Mucosa of rectum (tissue), 2 donors: ENCODE measurements around the gene CT83.

Source experiments
- H3K27ac ChIP-seq, 2 donors: one replicate each; pipeline ENCODE4 v1.7.0; 2013; ENCODE audit warnings: inconsistent platforms in 2 of 2, low read depth in 2 of 2, low read length in 2 of 2
- H3K27me3 ChIP-seq, 2 donors: one replicate each; pipeline ENCODE4 v1.7.0; 2013; ENCODE audit warnings: low read length in 2 of 2; ENCODE audit not compliant: control insufficient read depth in 2 of 2, insufficient read depth in 2 of 2
- H3K36me3 ChIP-seq, 2 donors: one replicate each; pipeline ENCODE4 v1.7.0; 2013; ENCODE audit warnings: low read length in 2 of 2; ENCODE audit not compliant: control insufficient read depth in 2 of 2, insufficient read depth in 2 of 2
- H3K4me1 ChIP-seq, 2 donors: one replicate each; pipeline ENCODE4 v1.7.0; 2013; ENCODE audit warnings: low read length in 2 of 2, mild to moderate bottlenecking in 1 of 2; ENCODE audit not compliant: control insufficient read depth in 2 of 2, insufficient read depth in 2 of 2
- H3K4me3 ChIP-seq, 2 donors: one replicate each; pipeline ENCODE4 v1.7.0; 2013; ENCODE audit warnings: low read length in 2 of 2
- H3K9ac ChIP-seq, 2 donors: one replicate each; pipeline ENCODE4 v1.7.0; 2013; ENCODE audit warnings: low read length in 2 of 2, low read depth in 1 of 2, mild to moderate bottlenecking in 1 of 2
- H3K9me3 ChIP-seq, 2 donors: one replicate each; pipeline ENCODE4 v1.7.0; 2013; ENCODE audit warnings: low read length in 2 of 2; ENCODE audit not compliant: control insufficient read depth in 2 of 2
- donor health status: healthy.
- donor health status: Normal muscosa, but diverticular disease.

CT83 gene

GRCh38 chrX:116462822-116463221, at the start of gene CT83:
TSS of gene CT83 (minus strand) at chrX:116462976. CDS start at chrX:116462856, 120 bp downstream.
- Histone ChIP-seq H3K9ac (no peak within 1 kb of the TSS), H3K27me3 (no peaks in the 10 kb centered on the region), H3K36me3 (no peaks in the 10 kb centered on the region), H3K4me1 (no peaks in the 10 kb centered on the region), H3K27ac (no peak within 1 kb of the TSS), H3K9me3 (no peaks in the 10 kb centered on the region), H3K4me3 (no peak within 1 kb of the TSS)

GRCh38 chrX:116499780-116500179, 37.0 kb upstream of the CT83 start:
- H3K4me1 ChIP-seq = no peaks in the 10 kb centered on the region
- no peak overlapping the region for H3K4me3 ChIP-seq
- no peaks in the 10 kb centered on the region for H3K9me3 ChIP-seq
- no peak overlapping the region for H3K9ac ChIP-seq
- H3K27me3 ChIP-seq = no peaks in the 10 kb centered on the region
- H3K27ac ChIP-seq = no peak overlapping the region
- no peaks in the 10 kb centered on the region for H3K36me3 ChIP-seq

- no peak overlapping the region for H3K4me3 ChIP-seq
- H3K27ac ChIP-seq = no peak overlapping the region
- H3K27me3 ChIP-seq = no peaks in the 10 kb centered on the region
- H3K9me3 ChIP-seq = no peaks in the 10 kb centered on the region
- H3K36me3 ChIP-seq = no peaks in the 10 kb centered on the region
- H3K4me1 ChIP-seq = no peaks in the 10 kb centered on the region
- H3K9ac ChIP-seq = no peak overlapping the region
These were observed 30.5 kb upstream of the CT83 start for GRCh38 chrX:116493271-116493670.

GRCh38 chrX:116490104-116490503, 27.3 kb upstream of the CT83 start:
- Histone ChIP-seq H3K4me1 (no peaks in the 10 kb centered on the region), H3K27me3 (no peaks in the 10 kb centered on the region), H3K27ac (no peak overlapping the region), H3K9ac (no peak overlapping the region), H3K36me3 (no peaks in the 10 kb centered on the region), H3K4me3 (no peak overlapping the region), H3K9me3 (no peaks in the 10 kb centered on the region)

GRCh38 chrX:116480059-116480458, 17.3 kb upstream of the CT83 start:
- H3K9ac ChIP-seq = no peak overlapping the region

GRCh38 chrX:116449156-116449555, 13.6 kb downstream of the CT83 start:
- Histone ChIP-seq H3K27me3 (no peaks in the 10 kb centered on the region), H3K9me3 (no peaks in the 10 kb centered on the region), H3K36me3 (no peaks in the 10 kb centered on the region), H3K4me3 (no peak overlapping the region), H3K4me1 (no peaks in the 10 kb centered on the region), H3K27ac (no peak overlapping the region), H3K9ac (no peak overlapping the region)

More at GRCh38 chrX:116480059-116480458, 17.3 kb upstream of the CT83 start:
- H3K4me3 ChIP-seq = no peak overlapping the region
- H3K36me3 ChIP-seq = no peaks in the 10 kb centered on the region
- H3K9me3 ChIP-seq = no peaks in the 10 kb centered on the region
- H3K4me1 ChIP-seq = no peaks in the 10 kb centered on the region
- no peaks in the 10 kb centered on the region for H3K27me3 ChIP-seq
- no peak overlapping the region for H3K27ac ChIP-seq

DNA sequence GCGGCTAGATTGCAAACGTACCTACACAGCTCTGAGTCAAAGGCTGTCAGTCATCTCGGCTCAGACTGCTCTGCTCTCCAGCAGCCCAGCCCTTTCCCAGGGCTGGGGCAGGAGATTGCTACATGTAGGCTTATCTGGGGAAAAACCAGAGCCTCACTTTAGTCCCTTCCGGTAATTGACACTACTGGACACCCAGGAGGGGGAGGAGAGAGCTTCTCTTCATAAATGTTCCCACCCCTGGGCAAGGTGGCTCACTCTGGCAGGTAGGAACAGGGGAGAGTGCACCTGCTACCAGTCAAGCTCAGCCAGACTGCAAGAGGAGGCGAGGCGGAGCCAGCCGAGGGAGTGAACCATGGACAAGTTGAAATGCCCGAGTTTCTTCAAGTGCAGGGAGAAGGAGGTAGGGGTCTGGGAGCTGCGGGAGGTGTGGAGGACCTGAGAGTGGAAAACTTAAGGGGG, 26.4 kb downstream of the CT83 start, which contains the start of gene SLC6A14:
Gene SLC6A14, plus strand, starts transcription at position 249 of the 459 bp plus-strand sequence. Its CDS starts 104 bp downstream, at position 353.
- Histone ChIP-seq H3K27ac (no peak within 1 kb of the TSS), H3K9me3 (no peaks in the 10 kb centered on the region), H3K4me3 (no peak within 1 kb of the TSS), H3K36me3 (no peaks in the 10 kb centered on the region), H3K4me1 (no peaks in the 10 kb centered on the region), H3K27me3 (no peaks in the 10 kb centered on the region), H3K9ac (no peak within 1 kb of the TSS)

DNA sequence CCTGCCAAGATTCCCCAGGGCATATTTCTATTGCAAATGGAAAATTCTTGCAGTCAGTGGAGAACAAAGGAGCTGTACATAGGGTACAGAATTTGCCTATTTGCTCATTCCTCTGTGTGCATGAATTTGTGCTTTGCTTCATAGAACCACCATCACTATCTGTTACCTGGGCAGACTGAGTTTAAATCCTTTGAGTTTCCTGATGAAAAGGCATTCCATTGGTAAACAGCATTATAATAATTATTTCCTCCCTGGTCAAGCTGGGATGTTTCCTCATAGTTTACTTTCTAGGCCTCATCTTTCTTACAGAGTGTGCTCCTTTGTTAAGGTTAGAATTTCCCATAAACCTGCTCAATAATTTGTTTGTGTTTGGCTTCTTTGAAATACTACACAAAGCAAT, 27.2 kb downstream of the CT83 start:
- Histone ChIP-seq H3K4me3 (no peak overlapping the region), H3K9me3 (no peaks in the 10 kb centered on the region), H3K9ac (no peak overlapping the region)

GRCh38 chrX:116427978-116428377, 34.8 kb downstream of the CT83 start:
- no peaks in the 10 kb centered on the region for H3K36me3 ChIP-seq
- no peak overlapping the region for H3K9ac ChIP-seq
- H3K27ac ChIP-seq = no peak overlapping the region
- no peaks in the 10 kb centered on the region for H3K27me3 ChIP-seq
- H3K4me1 ChIP-seq = no peaks in the 10 kb centered on the region
- no peak overlapping the region for H3K4me3 ChIP-seq
- H3K9me3 ChIP-seq = no peaks in the 10 kb centered on the region

More for the DNA sequence above, 27.2 kb downstream of the CT83 start:
- no peaks in the 10 kb centered on the region for H3K27me3 ChIP-seq
- no peak overlapping the region for H3K27ac ChIP-seq
- no peaks in the 10 kb centered on the region for H3K36me3 ChIP-seq
- H3K4me1 ChIP-seq = no peaks in the 10 kb centered on the region

GRCh38 chrX:116417968-116418367, 44.8 kb downstream of the CT83 start:
- Histone ChIP-seq H3K9ac (no peak overlapping the region), H3K9me3 (no peaks in the 10 kb centered on the region), H3K27me3 (no peaks in the 10 kb centered on the region), H3K4me1 (no peaks in the 10 kb centered on the region), H3K27ac (no peak overlapping the region), H3K4me3 (no peak overlapping the region), H3K36me3 (no peaks in the 10 kb centered on the region)

DNA sequence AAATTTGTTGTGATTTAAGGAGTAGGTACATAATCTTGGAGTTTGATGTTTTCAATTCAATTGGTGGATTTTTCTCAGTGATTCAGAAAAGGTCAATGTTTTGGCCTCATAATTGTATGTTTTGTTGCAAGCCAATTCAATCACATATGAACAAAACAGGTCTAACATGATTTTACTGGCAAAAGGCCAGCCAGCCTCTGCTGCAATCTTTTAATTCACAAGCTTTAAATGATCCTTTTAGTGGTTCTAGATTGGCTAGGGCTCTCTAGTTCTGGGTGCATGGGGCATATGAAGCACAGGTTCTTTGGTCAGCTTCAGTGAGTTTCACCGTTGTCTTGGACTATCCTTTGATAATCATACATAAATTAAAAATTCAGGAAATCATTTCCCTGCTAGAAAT, 45.6 kb downstream of the CT83 start:
- no peaks in the 10 kb centered on the region for H3K4me1 ChIP-seq
- no peak overlapping the region for H3K27ac ChIP-seq
- no peaks in the 10 kb centered on the region for H3K27me3 ChIP-seq
- no peaks in the 10 kb centered on the region for H3K36me3 ChIP-seq
- no peak overlapping the region for H3K9ac ChIP-seq
- no peaks in the 10 kb centered on the region for H3K9me3 ChIP-seq
- no peak overlapping the region for H3K4me3 ChIP-seq
